HG03108 (cell line): ENCODE measurements around the gene IFNGR1.
"Not testable (repeated sequence)": the region's sequence is repeated elsewhere in the genome, so short reads cannot be mapped to it uniquely, and the experiment has no call there.

ENCODE experiments used
- ATAC-seq: cut with Tn5 transposase; IDR thresholded peaks from one replicate; pipeline ENCODE4 v1.9.1; 2021; ENCODE audit warnings: moderate library complexity; ENCODE audit not compliant: unreplicated experiment

IFNGR1 gene

GRCh38 chr6:137218917-137219663 lies at the start of gene IFNGR1:
Gene IFNGR1 (minus strand): TSS chr6:137219385. CDS start chr6:137219327, 58 bp downstream.
- peak; percentile 83 for ATAC-seq

- ATAC-seq, result no peak
Observed at GRCh38 chr6:137268911-137269310, 49.7 kb upstream of the IFNGR1 start.

- ATAC-seq, result no peak
Observed at GRCh38 chr6:137266309-137266586, 47.1 kb upstream of the IFNGR1 start.

- no peak for ATAC-seq
Observed at GRCh38 chr6:137265561-137266308, 46.5 kb upstream of the IFNGR1 start.

- no peak for ATAC-seq
Observed at GRCh38 chr6:137264311-137265075, 45.3 kb upstream of the IFNGR1 start.

GRCh38 chr6:137261761-137262160 lies 42.6 kb upstream of the IFNGR1 start:
- ATAC-seq, result peak; percentile 72

GRCh38 chr6:137261361-137261760 lies 42.2 kb upstream of the IFNGR1 start:
- no peak for ATAC-seq

- no peak for ATAC-seq
Observed at GRCh38 chr6:137260217-137260616, 41.0 kb upstream of the IFNGR1 start.

GRCh38 chr6:137259349-137259748 lies 40.2 kb upstream of the IFNGR1 start:
- ATAC-seq, result no peak

GRCh38 chr6:137258170-137258569 lies 39.0 kb upstream of the IFNGR1 start:
- no peak for ATAC-seq

- ATAC-seq, result no peak
Observed at GRCh38 chr6:137256350-137257103, 37.3 kb upstream of the IFNGR1 start.

GRCh38 chr6:137254966-137255365 lies 35.8 kb upstream of the IFNGR1 start:
- ATAC-seq, result no peak

GRCh38 chr6:137254430-137254829 lies 35.2 kb upstream of the IFNGR1 start:
- not testable (repeated sequence) for ATAC-seq

- ATAC-seq, result no peak
Observed at GRCh38 chr6:137248702-137249101, 29.5 kb upstream of the IFNGR1 start.

- ATAC-seq, result no peak
Observed at GRCh38 chr6:137247724-137248123, 28.5 kb upstream of the IFNGR1 start.

GRCh38 chr6:137246791-137247202 lies 27.6 kb upstream of the IFNGR1 start:
- no peak for ATAC-seq

GRCh38 chr6:137246164-137246563 lies 27.0 kb upstream of the IFNGR1 start:
- no peak for ATAC-seq

- no peak for ATAC-seq
Observed at GRCh38 chr6:137241481-137242038, 22.4 kb upstream of the IFNGR1 start.

- ATAC-seq, result no peak
Observed at GRCh38 chr6:137240168-137240567, 21.0 kb upstream of the IFNGR1 start.

GRCh38 chr6:137237413-137238170 lies 18.4 kb upstream of the IFNGR1 start:
- ATAC-seq, result no peak
